SKM-1 treated with dmso at 0.1 percent for 144 hours (cell line): Measurements from ENCODE around the gene LHFPL2.
A peak's percentile ranks its signal among the peaks of the same experiment; 100 is the strongest.
"Not testable (repeated sequence)": the region's sequence is repeated elsewhere in the genome, so short reads cannot be mapped to it uniquely, and the experiment has no call there.

Experiments
- DNase-seq: peaks from one replicate; lab custom pipeline; 2025; ENCODE audit not compliant: unreplicated experiment; lab: John Stamatoyannopoulos, UW

Gene LHFPL2

GRCh38 chr5:78476795-78477194 is 171.8 kb downstream of the LHFPL2 start:
- DNase-seq, result no peak

DNA sequence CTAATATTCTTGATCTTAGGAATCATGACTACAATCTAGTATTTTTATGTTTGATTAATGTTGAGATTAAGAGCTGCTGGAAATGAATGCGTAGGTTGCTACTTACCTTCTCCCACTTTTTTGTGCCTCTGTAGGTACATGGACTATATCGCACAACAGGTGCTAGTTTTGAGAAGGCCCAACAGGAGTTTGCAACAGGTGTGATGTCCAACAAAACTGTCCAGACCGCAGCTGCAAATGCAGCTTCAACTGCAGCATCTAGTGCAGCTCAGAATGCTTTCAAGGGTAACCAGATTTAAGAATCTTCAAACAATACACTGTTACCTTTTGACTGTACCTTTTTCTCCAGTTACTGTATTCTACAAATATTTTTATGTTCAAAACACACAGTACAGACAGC is 173.2 kb downstream of the LHFPL2 start:
- DNase-seq, result no peak

GRCh38 chr5:78473751-78474150 is 174.8 kb downstream of the LHFPL2 start:
- DNase-seq, result no peak

DNA sequence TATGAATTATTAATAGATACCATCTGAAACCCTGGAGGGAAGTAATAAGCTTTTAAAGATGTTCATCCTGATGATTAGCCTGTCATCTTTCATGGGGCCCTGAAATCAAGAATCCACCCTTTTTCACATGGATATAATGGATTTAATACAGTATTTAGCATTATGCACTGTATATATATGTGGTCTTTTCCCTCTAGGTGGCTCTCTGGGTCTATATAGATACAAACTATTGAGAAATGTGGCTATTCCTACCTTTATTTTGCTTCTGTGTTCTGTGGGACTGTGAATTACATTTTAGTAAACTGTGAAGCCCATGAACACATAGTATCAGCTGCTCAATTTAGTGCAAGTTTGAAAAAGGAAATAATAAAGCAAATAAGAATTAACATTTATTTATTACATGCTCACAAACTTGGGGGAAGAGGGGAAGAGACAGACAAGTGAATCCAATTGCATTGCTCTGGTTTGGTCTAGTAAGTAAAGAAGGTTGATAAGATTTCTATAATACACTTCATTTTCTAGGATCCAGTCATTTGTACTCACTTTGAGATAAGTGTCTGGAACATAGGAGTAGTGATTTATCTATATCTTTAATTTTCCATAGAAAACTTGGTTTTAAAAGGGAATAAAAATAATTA is 176.0 kb downstream of the LHFPL2 start:
- DNase-seq, result no peak

DNA sequence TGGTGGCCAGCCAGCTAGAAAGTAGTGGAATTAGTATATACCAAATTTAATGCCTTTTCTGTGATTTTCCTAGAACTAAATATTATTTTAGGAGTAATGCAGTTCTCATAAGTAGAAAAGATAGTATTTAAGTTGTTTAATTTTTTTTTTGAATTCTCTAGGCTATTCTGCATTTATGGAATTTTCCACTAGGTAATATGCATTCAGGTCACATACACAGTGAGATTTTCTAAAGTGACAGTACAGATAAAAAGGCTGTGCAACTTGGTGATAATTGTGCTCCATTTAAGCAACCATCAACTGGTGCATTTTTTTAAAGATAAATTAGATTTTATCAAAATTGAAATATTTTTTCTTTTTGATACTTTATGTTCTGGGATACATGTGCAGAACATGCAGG is 176.7 kb downstream of the LHFPL2 start:
- no peak for DNase-seq

DNA sequence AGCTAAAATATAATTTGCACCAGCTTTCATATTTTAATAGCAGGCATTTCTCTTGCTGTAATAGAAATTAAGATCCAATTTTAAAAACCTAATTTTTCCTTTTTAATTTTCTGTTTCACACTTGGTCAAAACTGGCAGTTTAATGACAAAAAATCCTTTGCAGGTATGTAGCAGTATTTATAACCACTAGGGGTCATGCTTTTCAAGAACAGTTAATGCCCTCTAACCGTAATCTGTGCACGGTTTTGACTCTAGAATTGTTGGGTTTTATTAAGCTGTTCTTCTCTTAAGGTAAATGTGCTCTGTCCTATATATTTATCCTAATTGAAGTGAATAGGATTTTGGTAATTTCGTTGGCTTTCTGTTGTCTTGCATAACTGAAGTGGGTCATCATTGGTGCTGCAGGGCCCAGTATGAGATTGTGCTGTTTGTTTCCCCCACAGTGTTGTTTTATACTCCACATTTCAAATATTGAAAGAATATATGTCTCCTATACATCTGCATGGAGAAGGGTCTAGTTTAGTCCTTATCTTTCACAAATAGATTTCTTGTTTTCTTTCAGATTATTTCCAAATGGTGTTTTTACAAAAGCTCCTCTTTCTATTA is 180.7 kb downstream of the LHFPL2 start:
- DNase-seq, result peak; percentile 26

DNA sequence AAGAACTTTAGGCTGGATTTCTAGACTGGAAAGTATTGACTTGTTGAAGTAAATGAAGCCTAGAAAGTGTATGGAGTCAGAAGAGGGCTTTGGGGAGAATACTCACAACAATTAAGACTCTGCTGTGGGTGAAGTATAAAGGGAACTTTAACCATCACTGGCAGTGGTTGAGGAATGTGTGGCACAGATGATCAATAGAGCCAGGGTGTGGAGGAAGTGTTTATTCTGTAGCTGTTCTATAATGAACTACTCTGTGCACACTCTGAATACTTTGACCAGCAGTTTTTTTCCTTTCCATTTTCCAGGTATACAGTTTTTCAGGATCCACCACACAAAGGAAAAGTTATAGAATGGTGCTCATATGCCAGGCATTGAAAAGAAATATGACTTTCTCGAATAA is 181.4 kb downstream of the LHFPL2 start:
- DNase-seq, result no peak

- no peak for DNase-seq
These were observed 189.7 kb downstream of the LHFPL2 start for GRCh38 chr5:78458843-78459242.

DNA sequence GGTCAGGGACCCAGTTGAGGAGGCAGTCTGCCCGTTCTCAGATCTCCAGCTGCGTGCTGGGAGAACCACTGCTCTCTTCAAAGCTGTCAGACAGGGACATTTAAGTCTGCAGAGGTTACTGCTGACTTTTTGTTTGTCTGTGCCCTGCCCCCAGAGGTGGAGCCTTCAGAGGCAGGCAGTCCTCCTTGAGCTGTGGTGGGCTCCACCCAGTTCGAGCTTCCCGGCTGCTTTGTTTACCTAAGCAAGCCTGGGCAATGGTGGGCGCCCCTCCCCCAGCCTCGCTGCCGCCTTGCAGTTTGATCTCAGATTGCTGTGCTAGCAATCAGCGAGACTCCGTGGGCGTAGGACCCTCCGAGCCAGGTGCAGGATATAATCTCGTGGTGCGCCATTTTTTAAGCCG is 191.1 kb downstream of the LHFPL2 start:
- DNase-seq, result not testable (repeated sequence)

- DNase-seq, result no peak
These were observed 199.5 kb downstream of the LHFPL2 start for GRCh38 chr5:78449103-78449502.

- peak; percentile 48 for DNase-seq
These were observed 200.7 kb downstream of the LHFPL2 start for GRCh38 chr5:78447775-78448424.
